Activated B cell treated with CpG ODN at 0.5 μM for 24 hours (primary cell): ENCODE data around the gene ABI3BP. TPM values are rescaled to one million over a fixed set of nuclear protein-coding genes. Genes with fewer than 3 reads are reported as not detected.

Experiments used
- ATAC-seq: fragments of 200-7000 bp; cut with Tn5 transposase; one replicate; pipeline ENCODE4 v1.10.0; 2021; ENCODE audit warnings: low read depth, mild to moderate bottlenecking, moderate library complexity
- CTCF ChIA-PET: fragments of 350-600 bp; sonication (Branson Sonifier 250); formaldehyde crosslinking; loops from one replicate; lab custom pipeline; 2021; ENCODE audit warnings: antibody characterized with exemption; lab: Charles Lee
- POLR2A ChIA-PET: fragments of 350-600 bp; sonication (Branson Sonifier 250); formaldehyde crosslinking; loops from one replicate; lab custom pipeline; 2021; ENCODE audit warnings: antibody characterized with exemption; lab: Charles Lee
- DNase-seq: peaks from one replicate; pipeline ENCODE4 v3.0.0; 2022
- H3K27ac Mint-ChIP-seq: one replicate; pipeline ENCODE4 v1.8.0; 2020; ENCODE audit warnings: mixed read lengths
- H3K27me3 Mint-ChIP-seq: one replicate; pipeline ENCODE4 v1.8.0; 2021; ENCODE audit warnings: mixed read lengths
- H3K36me3 Mint-ChIP-seq: one replicate; pipeline ENCODE4 v1.8.0; 2021; ENCODE audit warnings: low read depth, mixed read lengths
- H3K4me1 Mint-ChIP-seq: one replicate; pipeline ENCODE4 v1.8.0; 2021; ENCODE audit warnings: mixed read lengths
- H3K4me3 Mint-ChIP-seq: one replicate; pipeline ENCODE4 v1.8.0; 2020; ENCODE audit warnings: mild to moderate bottlenecking, mixed read lengths
- H3K9me3 Mint-ChIP-seq: one replicate; pipeline ENCODE4 v1.8.0; 2020; ENCODE audit warnings: mixed read lengths
- intact Hi-C: fragments of 100-400 bp; cut with micrococcal nuclease; formaldehyde crosslinking; loops from one replicate; pipeline ENCODE4 v1.15.1; 2024
- total RNA-seq: library from RNA; stranded (reverse); gene quantifications from 2 replicates; pipeline ENCODE4 v1.2.3, GENCODE V29; 2022
- TF ChIP-seq, protein P1 (sequence below): fragments of 200-600 bp; IDR thresholded peaks from one replicate; pipeline ENCODE4 v1.8.0; 2022; ENCODE audit warnings: antibody characterized with exemption, mild to moderate bottlenecking

The ABI3BP gene
- total RNA-seq, 1 donor from 2014 or later = not detected

DNA sequence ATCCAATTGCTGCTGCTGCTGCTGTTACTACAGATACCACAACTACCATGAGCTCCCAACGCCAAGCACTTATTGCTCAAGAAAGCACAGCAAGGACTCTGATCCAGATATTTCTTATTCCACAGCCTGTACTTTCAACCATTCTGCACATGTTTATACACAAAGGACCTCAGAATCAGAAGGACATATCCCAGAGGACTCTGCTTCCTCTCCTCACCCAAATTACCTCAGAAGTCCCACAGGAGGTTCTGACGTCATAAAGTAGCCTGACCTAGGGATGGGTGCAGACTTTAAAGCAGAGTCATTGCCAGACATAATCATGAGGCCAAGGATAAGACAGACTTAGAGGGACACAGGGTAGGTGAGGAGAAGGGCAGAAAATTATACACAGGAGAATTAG is 115.9 kb downstream of the ABI3BP start:
- no peaks in the 10 kb centered on the region for H3K9me3 Mint-ChIP-seq
- H3K36me3 Mint-ChIP-seq = no peaks in the 10 kb centered on the region
- ATAC-seq = no peak
- DNase-seq = no peak
- H3K27ac Mint-ChIP-seq = no peak overlapping the region
- no peaks in the 10 kb centered on the region for H3K4me1 Mint-ChIP-seq
- TF ChIP-seq, protein P1, sequence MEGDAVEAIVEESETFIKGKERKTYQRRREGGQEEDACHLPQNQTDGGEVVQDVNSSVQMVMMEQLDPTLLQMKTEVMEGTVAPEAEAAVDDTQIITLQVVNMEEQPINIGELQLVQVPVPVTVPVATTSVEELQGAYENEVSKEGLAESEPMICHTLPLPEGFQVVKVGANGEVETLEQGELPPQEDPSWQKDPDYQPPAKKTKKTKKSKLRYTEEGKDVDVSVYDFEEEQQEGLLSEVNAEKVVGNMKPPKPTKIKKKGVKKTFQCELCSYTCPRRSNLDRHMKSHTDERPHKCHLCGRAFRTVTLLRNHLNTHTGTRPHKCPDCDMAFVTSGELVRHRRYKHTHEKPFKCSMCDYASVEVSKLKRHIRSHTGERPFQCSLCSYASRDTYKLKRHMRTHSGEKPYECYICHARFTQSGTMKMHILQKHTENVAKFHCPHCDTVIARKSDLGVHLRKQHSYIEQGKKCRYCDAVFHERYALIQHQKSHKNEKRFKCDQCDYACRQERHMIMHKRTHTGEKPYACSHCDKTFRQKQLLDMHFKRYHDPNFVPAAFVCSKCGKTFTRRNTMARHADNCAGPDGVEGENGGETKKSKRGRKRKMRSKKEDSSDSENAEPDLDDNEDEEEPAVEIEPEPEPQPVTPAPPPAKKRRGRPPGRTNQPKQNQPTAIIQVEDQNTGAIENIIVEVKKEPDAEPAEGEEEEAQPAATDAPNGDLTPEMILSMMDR = no peak
- H3K27me3 Mint-ChIP-seq = peaks cover 2% of the 10 kb centered on the region
- ChIA-PET POLR2A (no interaction called here), CTCF (no interaction called here)
- H3K4me3 Mint-ChIP-seq = no peak overlapping the region
- intact Hi-C loops = no loop called here

- ATAC-seq (no peak), DNase-seq (no peak)
- Mint-ChIP-seq H3K27ac (no peak overlapping the region), H3K27me3 (peaks cover 2% of the 10 kb centered on the region), H3K4me1 (no peaks in the 10 kb centered on the region), H3K9me3 (no peaks in the 10 kb centered on the region), H3K4me3 (no peak overlapping the region), H3K36me3 (no peaks in the 10 kb centered on the region)
- ChIA-PET POLR2A (no interaction called here), CTCF (no interaction called here)
- TF ChIP-seq, protein P1 = no peak
- intact Hi-C loops = no loop called here
Observed at GRCh38 chr3:100875239-100875638, 118.0 kb downstream of the ABI3BP start.

- TF ChIP-seq, protein P1 = no peak
- ChIA-PET POLR2A (no interaction called here), CTCF (no interaction called here)
- ATAC-seq (no peak), DNase-seq (no peak)
- H3K27ac Mint-ChIP-seq = no peak overlapping the region
- H3K9me3 Mint-ChIP-seq = no peaks in the 10 kb centered on the region
- no peaks in the 10 kb centered on the region for H3K36me3 Mint-ChIP-seq
- no peaks in the 10 kb centered on the region for H3K4me1 Mint-ChIP-seq
- no peak overlapping the region for H3K4me3 Mint-ChIP-seq
- intact Hi-C loops = no loop called here
- H3K27me3 Mint-ChIP-seq = peaks cover 2% of the 10 kb centered on the region
Observed at GRCh38 chr3:100873611-100874010, 119.6 kb downstream of the ABI3BP start.

DNA sequence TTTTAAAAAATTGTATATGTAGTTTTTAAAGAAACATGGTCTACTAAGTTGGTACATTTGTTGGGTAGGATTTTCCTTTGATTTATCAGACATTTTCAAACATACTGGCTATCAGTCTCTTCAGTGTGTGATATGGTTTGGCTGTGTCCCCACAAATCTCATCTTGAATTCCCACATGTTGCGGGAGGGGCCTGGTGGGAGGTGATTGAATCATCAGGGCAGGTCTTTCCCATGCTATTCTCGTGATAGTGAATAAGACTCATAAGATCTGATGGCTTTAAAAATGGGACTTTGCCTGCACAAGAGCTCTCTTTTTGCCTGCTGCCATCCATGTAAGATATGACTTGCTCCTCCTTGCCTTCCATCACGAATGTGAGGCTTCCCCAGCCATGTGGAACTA is 121.9 kb downstream of the ABI3BP start:
- ChIA-PET CTCF (no interaction called here), POLR2A (no interaction called here)
- no peak for ATAC-seq
- Mint-ChIP-seq H3K4me1 (no peaks in the 10 kb centered on the region), H3K27me3 (peaks cover 7% of the 10 kb centered on the region), H3K27ac (no peak overlapping the region), H3K9me3 (no peaks in the 10 kb centered on the region), H3K4me3 (no peak overlapping the region), H3K36me3 (no peaks in the 10 kb centered on the region)
- TF ChIP-seq, protein P1 = no peak
- intact Hi-C loops = no loop called here
- DNase-seq = no peak

DNA sequence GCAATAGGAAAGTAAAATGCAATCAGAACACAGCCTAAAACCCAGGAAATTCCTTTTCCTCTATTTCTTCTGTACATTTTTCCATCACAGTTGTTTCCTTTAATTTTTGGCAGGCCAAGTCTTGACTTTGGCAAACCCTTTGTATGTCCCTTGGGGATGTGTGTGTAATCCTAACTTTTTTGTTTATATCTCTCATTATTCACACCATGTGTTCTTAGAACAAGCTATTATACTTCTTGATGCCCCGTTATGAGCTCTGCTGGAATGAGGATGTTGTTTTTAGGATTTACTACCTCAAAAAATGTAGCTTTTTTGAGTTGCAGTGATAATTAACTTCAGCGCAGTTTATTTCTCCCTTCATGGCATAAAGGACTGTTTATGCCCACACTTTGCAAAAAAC is 123.4 kb downstream of the ABI3BP start:
- TF ChIP-seq, protein P1 = no peak
- Mint-ChIP-seq H3K4me1 (no peaks in the 10 kb centered on the region), H3K4me3 (no peak overlapping the region), H3K27ac (no peak overlapping the region), H3K36me3 (no peaks in the 10 kb centered on the region), H3K27me3 (peaks cover 7% of the 10 kb centered on the region), H3K9me3 (no peaks in the 10 kb centered on the region)
- ChIA-PET CTCF (no interaction called here), POLR2A (no interaction called here)
- ATAC-seq = no peak
- intact Hi-C loops = no loop called here
- DNase-seq = no peak
